HG02840 (cell line): Measurements from ENCODE around the gene C1QTNF5.

ENCODE experiments used
- ATAC-seq: cut with Tn5 transposase; IDR thresholded peaks from one replicate; pipeline ENCODE4 v1.9.1; 2021; ENCODE audit warnings: mild to moderate bottlenecking, moderate library complexity, moderate number of reproducible peaks; ENCODE audit not compliant: unreplicated experiment, low FRiP score

Gene C1QTNF5

GRCh38 chr11:119373059-119373920 lies 32.6 kb upstream of the C1QTNF5 start:
- ATAC-seq: no peak

GRCh38 chr11:119372260-119373058 lies 31.8 kb upstream of the C1QTNF5 start:
- no peak for ATAC-seq

GRCh38 chr11:119371778-119372182 lies 31.1 kb upstream of the C1QTNF5 start:
- no peak for ATAC-seq

- no peak for ATAC-seq
Measured at GRCh38 chr11:119371067-119371601, 30.5 kb upstream of the C1QTNF5 start.

- no peak for ATAC-seq
Measured at GRCh38 chr11:119370486-119371046, 29.9 kb upstream of the C1QTNF5 start.

DNA sequence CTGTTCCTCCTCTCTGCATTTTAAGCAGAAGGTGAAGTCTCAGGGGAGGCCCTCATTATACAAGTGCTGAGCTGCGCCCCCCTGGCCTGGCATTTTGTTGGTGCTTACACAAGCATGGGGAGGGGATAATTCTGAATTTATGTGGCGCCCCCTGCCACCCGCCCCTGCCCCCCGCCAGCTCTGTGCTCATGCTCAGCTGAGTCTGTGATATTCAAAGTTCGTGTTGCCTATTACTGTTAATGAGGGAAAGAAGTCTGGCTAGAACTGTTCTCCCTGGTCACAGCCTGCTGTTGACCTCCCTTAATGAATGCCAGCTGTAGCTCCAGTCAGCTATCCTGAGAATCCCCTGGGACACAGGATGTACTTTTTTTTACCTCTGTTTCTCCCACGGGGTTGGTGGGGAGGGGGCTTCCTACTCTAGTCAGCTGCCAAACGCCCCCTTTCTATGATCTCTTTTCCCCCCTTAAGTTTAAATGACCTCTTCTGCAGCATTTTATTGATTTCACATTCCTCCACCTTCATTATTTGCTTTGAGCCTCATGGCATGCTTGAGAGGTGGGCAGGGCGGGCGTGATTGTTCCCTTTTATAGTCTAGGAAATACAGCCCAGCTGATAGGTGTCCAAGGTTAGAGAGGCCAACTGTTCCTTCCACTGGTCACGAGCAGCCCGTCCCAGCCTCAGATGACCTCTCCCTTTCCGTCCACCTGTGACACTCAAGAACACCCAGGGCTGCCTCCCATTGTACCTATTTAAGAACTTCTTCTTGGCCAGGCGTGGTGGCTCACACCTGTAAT lies 28.6 kb upstream of the C1QTNF5 start:
- no peak for ATAC-seq

DNA sequence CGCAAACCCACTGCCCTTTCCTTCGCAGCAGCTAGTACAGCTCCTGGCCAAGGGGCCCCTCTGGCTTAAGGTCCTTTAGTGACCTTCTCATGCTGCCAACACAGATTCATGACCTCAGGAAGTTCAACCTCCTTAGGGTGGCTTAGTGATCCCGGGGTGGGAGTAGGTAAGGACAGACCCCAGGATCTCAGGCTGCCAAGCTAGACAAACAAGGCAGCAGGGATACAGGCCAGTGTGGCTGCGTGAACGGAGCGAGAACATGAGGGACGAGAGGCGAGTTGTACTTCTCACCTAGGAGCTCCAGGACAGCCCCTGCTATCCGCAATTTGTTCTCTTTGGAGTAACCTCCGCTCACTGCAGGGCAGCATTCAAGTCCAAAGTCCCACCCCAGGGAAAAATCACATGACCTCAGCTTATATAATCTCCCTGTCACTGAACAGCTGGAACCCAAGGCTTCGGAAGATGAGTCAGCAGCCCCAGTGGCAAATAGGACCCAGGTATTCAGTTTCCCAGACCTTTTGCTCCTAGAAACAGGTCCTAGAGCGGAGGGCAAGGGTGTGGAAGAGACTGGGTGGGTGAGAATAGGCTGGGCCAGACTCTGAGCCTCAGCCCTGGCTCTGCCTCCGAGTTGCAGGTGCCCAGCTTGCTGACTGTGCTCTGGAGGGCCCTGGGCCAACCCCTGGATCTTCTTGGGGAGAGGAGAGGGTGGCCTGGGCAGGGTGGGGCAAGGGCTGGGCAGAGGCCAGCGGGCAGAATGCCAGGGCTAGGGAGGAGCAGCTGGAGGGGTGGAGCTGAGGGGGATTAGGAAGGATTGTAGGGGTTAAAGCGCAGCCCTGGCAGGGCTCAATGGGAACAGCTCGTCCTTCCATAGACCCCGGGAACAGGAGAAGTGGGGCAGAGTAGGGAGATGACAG lies 27.7 kb upstream of the C1QTNF5 start:
- ATAC-seq: no peak

DNA sequence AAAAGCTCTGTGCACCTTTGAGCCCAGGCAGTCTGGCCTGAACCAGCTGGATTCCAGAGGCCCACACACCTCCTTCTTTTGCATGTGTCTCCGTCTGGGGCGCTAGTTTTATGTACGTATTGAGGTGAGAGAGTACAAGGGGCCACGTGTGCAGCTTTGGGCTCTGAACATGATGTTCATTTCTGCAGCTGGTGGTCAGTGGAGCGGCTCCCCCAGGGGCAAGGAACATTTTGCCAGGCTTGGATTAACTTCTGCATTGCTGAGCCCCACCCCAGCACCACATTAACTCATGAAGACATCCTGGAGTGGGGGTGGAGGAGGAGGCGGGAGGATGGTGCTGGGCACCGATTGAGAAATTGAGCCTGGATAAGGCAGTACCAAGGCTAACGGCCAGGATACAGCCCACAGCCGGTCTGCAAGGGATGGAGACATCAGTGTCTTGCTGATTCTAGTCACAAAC lies 27.0 kb upstream of the C1QTNF5 start:
- no peak for ATAC-seq

GRCh38 chr11:119366690-119367620 lies 26.3 kb upstream of the C1QTNF5 start:
- no peak for ATAC-seq

DNA sequence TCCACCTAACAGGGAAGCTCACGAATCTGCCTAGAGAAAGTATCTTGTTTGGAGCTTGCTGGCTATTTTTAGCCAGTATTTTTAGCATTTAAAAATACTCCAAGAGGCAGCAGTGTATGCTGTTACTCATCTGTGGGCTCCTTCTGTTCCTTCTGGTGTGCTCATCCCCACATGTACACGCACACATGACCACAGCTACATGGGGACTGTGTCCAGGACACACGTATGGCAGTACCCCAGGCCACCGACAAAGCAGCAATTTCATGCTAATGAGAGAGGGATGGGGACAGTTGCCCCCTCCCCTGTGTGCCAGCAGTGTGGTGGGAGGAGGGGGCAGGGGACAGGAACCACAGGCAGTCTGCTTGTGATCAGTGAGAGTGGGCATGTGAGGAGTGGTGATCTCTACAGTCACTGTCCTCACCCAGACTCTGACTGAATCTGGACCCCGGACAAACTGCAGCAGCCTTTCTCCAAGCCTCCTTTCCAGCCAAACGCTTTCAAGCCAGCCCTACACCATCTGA lies 24.4 kb upstream of the C1QTNF5 start:
- no peak for ATAC-seq

DNA sequence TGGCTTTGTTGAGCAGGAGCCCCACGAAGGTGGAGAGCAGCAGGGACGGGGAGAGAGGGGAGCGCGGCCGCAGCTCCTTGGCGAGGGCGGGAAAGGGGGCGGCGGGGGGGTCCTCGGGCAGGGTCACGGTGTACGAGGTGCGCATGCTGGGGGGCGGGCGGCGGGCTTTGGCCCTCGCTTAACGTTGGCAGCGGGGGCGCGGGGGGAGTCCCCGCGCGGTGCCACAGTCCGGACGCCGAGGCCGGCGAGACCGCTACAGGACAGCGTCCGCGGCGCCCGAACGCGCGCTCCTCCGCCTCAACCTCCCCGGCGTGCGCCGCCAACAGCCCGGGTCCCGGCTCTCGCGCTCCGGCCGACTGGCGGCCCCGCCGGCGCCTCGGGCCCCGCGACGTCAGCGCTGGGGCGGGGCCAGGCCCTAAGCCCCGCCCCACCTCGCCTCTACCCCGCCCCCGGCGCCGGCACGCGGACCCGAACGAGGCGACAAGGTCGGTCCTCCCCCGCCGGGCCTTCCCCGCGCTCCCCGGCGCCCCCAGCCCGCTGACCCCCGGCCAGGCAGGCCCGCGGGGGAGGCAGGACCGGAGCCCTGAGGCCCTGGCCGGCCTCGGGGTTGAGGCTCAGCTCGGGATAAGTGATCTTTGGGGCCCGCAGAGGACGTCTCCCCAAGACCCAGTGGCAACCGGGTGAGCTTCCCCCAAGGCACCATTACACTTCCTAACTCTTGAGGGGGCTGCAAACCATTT lies 23.3 kb upstream of the C1QTNF5 start:
- ATAC-seq: no peak

- no peak for ATAC-seq
Measured at GRCh38 chr11:119363081-119363850, 22.6 kb upstream of the C1QTNF5 start.

GRCh38 chr11:119362741-119363080 lies 22.0 kb upstream of the C1QTNF5 start:
- ATAC-seq: no peak

GRCh38 chr11:119361941-119362725 lies 21.4 kb upstream of the C1QTNF5 start:
- no peak for ATAC-seq

DNA sequence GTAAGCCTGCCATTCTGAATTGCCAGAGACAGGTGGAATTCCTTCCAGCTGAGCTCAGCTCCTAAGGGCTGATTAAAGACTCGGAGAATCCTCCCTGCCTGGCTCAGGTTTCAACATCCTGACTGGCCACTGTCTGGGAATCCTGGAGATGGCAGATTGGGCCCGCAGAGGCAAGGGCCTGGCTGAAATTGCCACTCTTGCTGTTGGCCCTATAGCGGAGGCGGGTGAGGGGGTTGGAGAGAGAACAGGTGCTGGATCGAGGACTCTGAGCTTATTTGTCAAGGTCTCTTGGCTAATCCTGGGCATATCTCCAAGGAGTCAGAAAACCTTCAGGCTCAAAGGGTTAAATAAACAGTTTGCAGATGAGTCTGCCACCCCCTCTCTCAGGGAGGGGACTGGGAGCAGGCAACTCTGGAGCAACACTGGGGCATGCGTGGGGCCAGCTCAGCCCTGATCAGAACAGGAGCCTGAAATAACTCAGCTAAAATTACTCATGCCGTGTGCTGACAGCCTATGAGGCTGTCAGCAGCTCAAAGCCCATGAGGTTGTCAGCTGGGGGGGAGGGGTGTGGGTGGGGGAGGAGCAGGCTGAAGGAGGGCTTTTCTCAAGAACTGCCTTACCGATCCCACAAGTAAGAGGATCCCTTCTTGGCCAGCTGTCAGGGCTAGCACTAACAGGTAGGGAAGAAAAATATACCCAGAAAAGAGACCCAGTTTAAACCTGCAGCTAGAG lies 20.5 kb upstream of the C1QTNF5 start:
- no peak for ATAC-seq
